ENCODE measurements around the gene ABCC9. TPM values are rescaled to one million over a fixed set of nuclear protein-coding genes. Genes with fewer than 3 reads are reported as not detected.
"Not testable (repeated sequence)": the region's sequence is repeated elsewhere in the genome, so short reads cannot be mapped to it uniquely, and the experiment has no call there.

Gene ABCC9
- total RNA-seq, 1 experiment from 2014 or later: 0.03 TPM

- H3K4me3 ChIP-seq (ENCODE audit: low read depth in 2 of 2, low read length in 2 of 2): no peak overlapping the region
- TF ChIP-seq REST (IDR thresholded peaks at IDR 0.05; ENCODE audit: insufficient read depth in 1 of 2, low read depth in 2 of 2, low read length in 1 of 2): no peak
- no peak overlapping the region for H3K27ac ChIP-seq (ENCODE audit: low read length)
- ATAC-seq (no peak), DNase-seq (ENCODE audit: low read depth, low spot score) (no peak)
- ChIA-PET POLR2A (no interaction called here), CTCF (no interaction called here)
- BruUV-seq (replicated peaks): no TSS peak
- in situ Hi-C loops (cut with HindIII; ENCODE audit: low pct_unique_long_range_greater_than_20kb, low sequenced_read_pairs) (no loop called here), intact Hi-C loops (cut with micrococcal nuclease; ENCODE audit: unreplicated experiment) (no loop called here)
- H3K4me1 ChIP-seq (ENCODE audit: control insufficient read depth, insufficient read depth, low read length): no peaks in the 10 kb centered on the region
- no peaks in the 10 kb centered on the region for H3K36me3 ChIP-seq (ENCODE audit: control insufficient read depth, insufficient read depth, low read length)
- H3K9me3 ChIP-seq (ENCODE audit: control insufficient read depth, insufficient read depth, low read depth, low read length): no peaks in the 10 kb centered on the region
- H3K27me3 ChIP-seq (ENCODE audit: control insufficient read depth, insufficient read depth, low read length): no peaks in the 10 kb centered on the region
These were observed 152.9 kb downstream of the ABCC9 start for GRCh38 chr12:21788089-21788983.

- H3K27ac ChIP-seq (ENCODE audit: low read length): no peak overlapping the region
- in situ Hi-C loops (cut with HindIII; ENCODE audit: low pct_unique_long_range_greater_than_20kb, low sequenced_read_pairs): no loop called here
- H3K4me1 ChIP-seq (ENCODE audit: control insufficient read depth, insufficient read depth, low read length): no peaks in the 10 kb centered on the region
- no TSS peak for BruUV-seq (replicated peaks)
- no peaks in the 10 kb centered on the region for H3K36me3 ChIP-seq (ENCODE audit: control insufficient read depth, insufficient read depth, low read length)
- DNase-seq (ENCODE audit: low read depth, low spot score) (no peak), ATAC-seq (no peak)
- no peaks in the 10 kb centered on the region for H3K27me3 ChIP-seq (ENCODE audit: control insufficient read depth, insufficient read depth, low read length)
- no peak overlapping the region for H3K4me3 ChIP-seq (ENCODE audit: low read depth in 2 of 2, low read length in 2 of 2)
- ChIA-PET POLR2A (no interaction called here), CTCF (no interaction called here)
- H3K9me3 ChIP-seq (ENCODE audit: control insufficient read depth, insufficient read depth, low read depth, low read length): no peaks in the 10 kb centered on the region
- intact Hi-C loops (cut with micrococcal nuclease; ENCODE audit: unreplicated experiment): no loop called here
- TF ChIP-seq CTCF (IDR thresholded peaks at IDR 0.05): no peak
- TF ChIP-seq SIN3A (IDR thresholded peaks at IDR 0.05; ENCODE audit: borderline replicate concordance, insufficient read depth, low read depth, low read length): no peak
- TF ChIP-seq POLR2AphosphoS5 (IDR thresholded peaks at IDR 0.05; ENCODE audit: low read depth, low read length): no peak
- no peak for TF ChIP-seq REST (IDR thresholded peaks at IDR 0.05; ENCODE audit: insufficient read depth in 1 of 2, low read depth in 2 of 2, low read length in 1 of 2)
- no peak for TF ChIP-seq TCF7L2 (IDR thresholded peaks at IDR 0.05; ENCODE audit: low read depth, low read length)
These were observed 155.1 kb downstream of the ABCC9 start for GRCh38 chr12:21786041-21786531.

- intact Hi-C loops (cut with micrococcal nuclease; ENCODE audit: unreplicated experiment); in situ Hi-C loops (cut with HindIII; ENCODE audit: low pct_unique_long_range_greater_than_20kb, low sequenced_read_pairs); ATAC-seq; CTCF ChIA-PET; H3K4me1 ChIP-seq (ENCODE audit: control insufficient read depth, insufficient read depth, low read length); POLR2A ChIA-PET; H3K27me3 ChIP-seq (ENCODE audit: control insufficient read depth, insufficient read depth, low read length); H3K4me3 ChIP-seq (ENCODE audit: low read depth in 2 of 2, low read length in 2 of 2); H3K27ac ChIP-seq (ENCODE audit: low read length); H3K9me3 ChIP-seq (ENCODE audit: control insufficient read depth, insufficient read depth, low read depth, low read length); BruUV-seq (replicated peaks); H3K36me3 ChIP-seq (ENCODE audit: control insufficient read depth, insufficient read depth, low read length); DNase-seq (ENCODE audit: low read depth, low spot score): not testable (repeated sequence)
These were observed 158.5 kb downstream of the ABCC9 start for GRCh38 chr12:21782723-21783122.
